Osteoblast (primary cell): Measurements from ENCODE around the gene TBC1D5. TPM values are rescaled to one million over a fixed set of nuclear protein-coding genes. Genes with fewer than 3 reads are reported as not detected.

Experiments
- DNase-seq: peaks from one replicate; pipeline ENCODE4 v3.0.0; 2011; ENCODE audit warnings: low spot score, mixed read lengths; ENCODE audit not compliant: insufficient read length; ENCODE audit errors: missing footprints
- H2AFZ ChIP-seq: 2 replicates; pipeline ENCODE4 v1.6.0; 2011; ENCODE audit warnings: mild to moderate bottlenecking, low read length
- H3K27ac ChIP-seq: 2 replicates; pipeline ENCODE4 v1.5.1; 2011; ENCODE audit warnings: mild to moderate bottlenecking, low read depth, low read length, moderate library complexity
- H3K27me3 ChIP-seq: 2 replicates; pipeline ENCODE4 v1.6.0; 2012; ENCODE audit warnings: mild to moderate bottlenecking, control low read depth, inconsistent platforms, low read length, moderate library complexity; ENCODE audit not compliant: insufficient read depth
- H3K36me3 ChIP-seq: 2 replicates; pipeline ENCODE4 v1.5.1; 2011; ENCODE audit warnings: mild to moderate bottlenecking, low read length, control low read depth, moderate library complexity; ENCODE audit not compliant: insufficient read depth
- H3K4me1 ChIP-seq: 2 replicates; pipeline ENCODE4 v1.5.1; 2011; ENCODE audit warnings: mild to moderate bottlenecking, low read length, control low read depth, moderate library complexity; ENCODE audit not compliant: insufficient read depth
- H3K4me2 ChIP-seq: 2 replicates; pipeline ENCODE4 v1.6.0; 2011; ENCODE audit warnings: mild to moderate bottlenecking, low read length; ENCODE audit not compliant: insufficient read depth
- H3K4me3 ChIP-seq: fragments of 200-600 bp; sonication (generic); 3 replicates; pipeline ENCODE4 v1.5.1; 2012; ENCODE audit warnings: mild to moderate bottlenecking, low read length, inconsistent platforms; ENCODE audit not compliant: insufficient read depth
- H3K79me2 ChIP-seq: 2 replicates; pipeline ENCODE4 v1.6.0; 2012; ENCODE audit warnings: mild to moderate bottlenecking, low read length, control low read depth, inconsistent platforms; ENCODE audit not compliant: insufficient read depth
- H3K9me3 ChIP-seq: 2 replicates; pipeline ENCODE4 v1.5.1; 2011; ENCODE audit warnings: low read depth, low read length, control low read depth
- H4K20me1 ChIP-seq: 2 replicates; pipeline ENCODE4 v1.6.0; 2012; ENCODE audit warnings: mild to moderate bottlenecking, low read length, control low read depth; ENCODE audit not compliant: insufficient read depth
- CTCF ChIP-seq: IDR thresholded peaks from 2 replicates; pipeline ENCODE4 v1.5.1; 2011; ENCODE audit warnings: mild to moderate bottlenecking, low read depth, low read length, moderate library complexity; ENCODE audit errors: extremely low read depth
- total RNA-seq: library from RNA; depleted of rRNA; stranded (reverse); fragments of >200 nt; gene quantifications from 2 replicates; pipeline ENCODE4 v1.2.3, GENCODE V29; 2012

The TBC1D5 gene
- total RNA-seq, 1 donor, result 117 TPM

DNA sequence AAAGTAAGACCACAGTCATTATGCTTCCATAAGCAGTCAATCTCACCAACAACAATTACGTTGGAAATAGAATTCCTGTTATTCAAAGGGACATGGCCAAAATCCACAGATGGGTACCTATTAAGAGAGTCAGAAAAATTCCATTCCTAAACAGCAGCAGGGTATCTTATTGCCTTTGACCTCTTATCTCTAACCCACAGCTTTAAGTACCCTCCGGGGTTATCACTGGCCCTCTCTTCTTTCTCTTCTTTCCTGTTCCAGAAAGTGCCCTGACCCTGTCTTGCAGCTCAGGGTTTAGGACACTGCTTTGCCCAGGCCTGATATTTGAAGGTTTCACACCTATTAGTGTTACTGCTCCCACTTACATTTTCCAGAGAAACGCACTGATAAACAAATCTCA lies 428.7 kb downstream of the TBC1D5 start:
- no peak overlapping the region for H3K4me3 ChIP-seq
- H3K27ac ChIP-seq, result no peak overlapping the region
- no peak overlapping the region for H2AFZ ChIP-seq
- no peak overlapping the region for H3K4me2 ChIP-seq
- no peaks in the 10 kb centered on the region for H4K20me1 ChIP-seq
- H3K27me3 ChIP-seq, result no peaks in the 10 kb centered on the region
- DNase-seq, result no peak
- no peaks in the 10 kb centered on the region for H3K4me1 ChIP-seq
- H3K9me3 ChIP-seq, result no peaks in the 10 kb centered on the region
- H3K36me3 ChIP-seq, result no peaks in the 10 kb centered on the region
- no peaks in the 10 kb centered on the region for H3K79me2 ChIP-seq
- TF ChIP-seq CTCF, result no peak

DNA sequence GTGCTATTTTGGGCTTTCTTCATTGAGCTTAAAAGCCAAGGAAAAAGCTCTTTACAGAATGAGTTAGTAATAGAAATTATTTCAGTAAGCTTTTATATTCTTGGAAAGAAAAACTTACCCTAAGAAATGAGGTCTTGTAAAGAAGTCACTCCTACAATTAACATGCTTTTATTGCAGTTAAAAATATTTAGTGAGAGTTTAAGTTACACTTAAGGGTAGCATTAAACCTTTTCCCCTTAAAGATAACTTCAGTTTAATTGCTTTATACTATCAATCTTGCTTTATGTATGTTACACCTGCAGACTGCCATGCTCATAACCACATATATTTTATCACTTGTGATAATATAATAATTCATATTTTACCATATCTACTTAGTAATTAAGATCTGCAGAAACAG lies 431.4 kb downstream of the TBC1D5 start:
- H3K27me3 ChIP-seq, result no peaks in the 10 kb centered on the region
- no peaks in the 10 kb centered on the region for H4K20me1 ChIP-seq
- H3K4me2 ChIP-seq, result no peak overlapping the region
- H3K4me1 ChIP-seq, result no peaks in the 10 kb centered on the region
- no peak for TF ChIP-seq CTCF
- no peak overlapping the region for H3K27ac ChIP-seq
- H3K79me2 ChIP-seq, result no peaks in the 10 kb centered on the region
- no peak for DNase-seq
- H3K9me3 ChIP-seq, result no peaks in the 10 kb centered on the region
- H3K4me3 ChIP-seq, result no peak overlapping the region
- no peak overlapping the region for H2AFZ ChIP-seq
- no peaks in the 10 kb centered on the region for H3K36me3 ChIP-seq

GRCh38 chr3:17307887-17308286 lies 434.5 kb downstream of the TBC1D5 start:
- Histone ChIP-seq H3K36me3 (no peaks in the 10 kb centered on the region), H3K4me2 (no peak overlapping the region), H3K4me3 (no peak overlapping the region), H3K9me3 (no peaks in the 10 kb centered on the region), H4K20me1 (no peaks in the 10 kb centered on the region), H2AFZ (no peak overlapping the region), H3K27me3 (no peaks in the 10 kb centered on the region), H3K27ac (no peak overlapping the region), H3K4me1 (no peaks in the 10 kb centered on the region), H3K79me2 (no peaks in the 10 kb centered on the region)
- no peak for DNase-seq
- no peak for TF ChIP-seq CTCF

DNA sequence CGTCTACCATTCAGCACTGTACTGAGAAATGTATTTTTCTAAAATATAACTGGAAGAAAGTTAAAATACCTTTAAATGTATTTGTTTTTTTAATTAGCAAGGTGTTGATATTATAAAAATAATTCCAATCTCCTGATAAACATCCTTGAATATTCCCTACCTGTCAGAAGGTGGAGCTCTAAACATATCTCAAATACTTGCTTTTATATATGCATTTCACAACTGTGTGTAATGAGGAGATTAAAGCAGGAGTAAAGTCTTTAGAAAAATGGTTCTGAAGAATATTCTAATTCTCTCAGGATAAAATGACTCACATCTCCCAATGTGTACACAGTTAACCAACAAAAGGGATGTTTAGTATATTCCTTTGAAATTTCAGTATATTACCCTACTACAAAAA lies 434.9 kb downstream of the TBC1D5 start:
- Histone ChIP-seq H3K4me2 (no peak overlapping the region), H3K27ac (no peak overlapping the region), H4K20me1 (no peaks in the 10 kb centered on the region), H3K36me3 (no peaks in the 10 kb centered on the region), H3K4me1 (no peaks in the 10 kb centered on the region), H3K9me3 (no peaks in the 10 kb centered on the region), H2AFZ (no peak overlapping the region), H3K4me3 (no peak overlapping the region), H3K27me3 (no peaks in the 10 kb centered on the region), H3K79me2 (no peaks in the 10 kb centered on the region)
- no peak for TF ChIP-seq CTCF
- DNase-seq, result no peak
